Stimulated activated CD8-positive, alpha-beta memory T cell treated with anti-CD3 and anti-CD28 coated beads, Interleukin-7, amount 100 ng/mL, for 4 hours (primary cell): Measurements from ENCODE around the gene ZNF624.
"Not testable (repeated sequence)": the region's sequence is repeated elsewhere in the genome, so short reads cannot be mapped to it uniquely, and the experiment has no call there.

Experiments used
- DNase-seq, 2 donors: peaks; one replicate each; pipeline ENCODE4 v3.0.0-alpha.2; 2020; ENCODE audit warnings: low read depth in 2 of 2

The ZNF624 gene

DNA sequence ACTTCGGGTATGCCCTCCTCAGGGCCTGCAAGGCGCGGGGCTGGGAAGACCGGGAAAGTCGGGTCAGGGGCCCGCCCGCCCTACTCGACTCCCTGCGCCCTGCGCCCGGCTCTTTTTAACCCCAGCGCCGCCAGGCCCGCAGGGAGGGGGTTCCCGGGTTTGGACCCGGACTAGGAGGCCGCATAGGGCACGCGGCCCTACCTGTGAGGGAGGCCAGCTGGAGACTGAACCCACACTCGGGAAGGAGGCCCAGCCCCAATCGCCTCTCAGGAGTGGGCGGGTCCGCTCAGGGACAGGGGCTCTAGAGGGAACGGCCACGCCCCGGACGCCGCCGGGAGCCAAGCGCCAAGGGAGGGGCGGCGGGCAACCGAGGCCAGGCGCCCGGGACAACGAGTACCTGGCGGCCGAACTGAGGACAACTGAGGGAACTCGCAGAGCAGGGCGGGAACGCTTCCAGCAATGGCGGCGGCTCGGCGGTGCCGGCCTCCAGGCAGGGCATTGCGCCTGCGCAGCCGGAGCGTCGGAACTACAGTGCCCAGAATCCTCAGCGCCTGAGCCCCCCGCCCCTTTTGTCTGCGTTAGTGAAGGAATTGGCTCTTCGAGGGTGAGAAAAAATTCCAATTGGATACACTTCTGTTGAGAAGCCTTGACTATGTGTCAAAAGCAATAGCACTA is at the start of gene ZNF624:
Gene ZNF624 (minus strand): TSS at position 484 of the 675 bp plus-strand sequence.
- DNase-seq, result peak; percentile 75 to 82

DNA sequence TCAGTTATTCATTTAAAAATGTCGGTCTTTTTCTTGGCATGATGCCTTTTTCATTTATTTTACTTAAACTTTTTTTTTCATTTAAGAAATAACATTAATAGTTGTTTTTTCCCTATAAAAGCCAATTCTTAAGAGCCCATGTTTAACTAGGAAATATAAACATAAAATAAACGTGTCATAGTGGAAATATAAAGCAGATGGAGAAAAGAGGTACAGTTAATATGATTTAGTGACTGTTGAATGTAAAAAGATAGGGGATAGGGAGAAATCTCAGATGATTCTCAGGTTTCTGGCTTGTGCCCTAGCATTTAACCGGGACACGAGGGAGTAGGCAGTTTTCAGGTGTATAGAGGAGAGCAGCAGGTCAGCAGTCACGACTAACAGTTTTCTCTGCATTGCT is 44.0 kb upstream of the ZNF624 start:
- not testable (repeated sequence) for DNase-seq

DNA sequence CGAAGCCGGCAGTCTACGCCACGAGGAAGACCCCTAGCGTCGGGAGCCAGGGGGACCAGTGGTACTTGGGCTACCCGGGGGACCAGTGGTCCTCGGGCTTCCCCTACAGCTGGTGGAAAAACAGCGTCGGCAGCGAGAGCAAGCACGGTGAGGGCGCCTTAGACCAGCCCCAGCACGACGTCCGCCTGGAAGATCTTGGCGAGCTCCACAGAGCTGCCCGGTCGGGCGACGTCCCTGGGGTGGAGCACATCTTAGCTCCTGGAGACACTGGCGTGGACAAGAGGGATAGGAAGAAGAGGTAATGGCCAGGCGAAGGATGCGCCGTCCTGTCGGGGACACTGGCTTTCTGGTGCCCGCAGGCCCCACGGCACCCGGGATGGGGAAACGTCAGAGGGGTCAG is 36.8 kb upstream of the ZNF624 start:
- not testable (repeated sequence) for DNase-seq

DNA sequence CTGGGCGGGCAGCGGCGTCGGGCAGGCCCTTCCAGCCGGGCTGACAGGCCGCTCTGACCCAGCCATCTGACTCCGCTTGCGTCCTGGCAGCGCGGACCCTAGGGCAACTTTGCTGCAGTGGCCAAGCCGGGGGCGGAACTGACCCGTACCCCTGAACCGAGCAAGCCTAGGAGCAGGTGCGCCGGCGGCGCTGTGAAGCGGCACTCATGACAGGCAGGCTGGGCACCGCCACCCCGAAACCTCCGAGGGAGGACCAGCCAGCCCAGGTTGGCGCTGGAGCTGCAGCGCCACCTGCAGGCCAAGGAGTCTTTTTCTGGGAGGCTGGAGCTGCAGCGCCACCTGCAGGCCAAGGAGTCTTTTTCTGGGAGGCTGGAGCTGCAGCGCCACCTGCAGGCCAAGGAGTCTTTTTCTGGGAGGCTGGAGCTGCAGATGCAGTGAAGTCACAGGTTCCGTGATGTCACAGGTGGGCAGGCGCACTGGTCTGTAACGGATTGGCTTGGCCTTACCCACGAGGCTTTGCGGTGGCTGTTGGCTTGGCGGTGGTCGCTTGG is 36.2 kb upstream of the ZNF624 start, which contains the start of gene CCDC144A:
Gene CCDC144A (plus strand): TSS at position 511 of the 551 bp plus-strand sequence. CDS start 160 bp downstream, outside the sequence.
- peak; percentile 3 to 31 for DNase-seq

DNA sequence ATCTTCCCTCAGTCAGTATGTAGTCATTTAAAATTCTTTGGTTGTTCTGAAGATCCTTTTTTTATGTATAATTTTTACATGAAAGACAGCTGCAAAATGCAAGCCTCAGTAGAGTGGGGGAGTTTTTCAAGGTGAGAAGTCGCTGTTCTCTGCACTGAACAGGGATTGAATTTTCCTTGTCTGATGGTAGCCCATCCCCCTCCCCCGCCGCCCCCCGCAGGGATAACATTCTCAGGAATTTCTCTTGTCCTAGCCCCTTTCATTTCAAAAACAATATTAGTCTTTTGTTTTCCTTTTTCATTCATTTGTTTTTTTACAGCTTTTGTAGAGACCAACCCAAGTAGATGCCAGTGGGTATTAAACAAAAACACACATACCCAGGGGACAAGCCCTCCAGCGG is 33.5 kb upstream of the ZNF624 start:
- not testable (repeated sequence) for DNase-seq

DNA sequence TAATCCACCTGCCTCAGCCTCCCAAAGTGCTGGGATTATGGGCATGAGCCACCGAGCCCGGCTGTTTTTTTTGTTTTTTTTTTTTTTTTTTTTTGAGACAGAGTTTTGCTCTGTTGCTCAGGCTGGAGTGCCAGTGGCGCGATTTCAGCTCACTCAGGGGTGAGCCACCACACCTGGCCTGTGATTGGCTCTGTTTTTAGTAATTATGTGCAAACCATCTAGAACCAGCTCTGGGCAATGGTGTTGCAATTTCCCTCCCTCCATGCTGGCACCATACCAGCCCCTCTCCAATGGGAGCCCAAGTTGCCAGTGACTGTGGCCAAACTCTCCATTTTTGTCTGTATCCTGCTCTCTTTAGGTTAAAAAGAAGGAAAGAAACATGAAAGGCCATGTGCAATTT is 32.4 kb upstream of the ZNF624 start:
- DNase-seq, result not testable (repeated sequence)

DNA sequence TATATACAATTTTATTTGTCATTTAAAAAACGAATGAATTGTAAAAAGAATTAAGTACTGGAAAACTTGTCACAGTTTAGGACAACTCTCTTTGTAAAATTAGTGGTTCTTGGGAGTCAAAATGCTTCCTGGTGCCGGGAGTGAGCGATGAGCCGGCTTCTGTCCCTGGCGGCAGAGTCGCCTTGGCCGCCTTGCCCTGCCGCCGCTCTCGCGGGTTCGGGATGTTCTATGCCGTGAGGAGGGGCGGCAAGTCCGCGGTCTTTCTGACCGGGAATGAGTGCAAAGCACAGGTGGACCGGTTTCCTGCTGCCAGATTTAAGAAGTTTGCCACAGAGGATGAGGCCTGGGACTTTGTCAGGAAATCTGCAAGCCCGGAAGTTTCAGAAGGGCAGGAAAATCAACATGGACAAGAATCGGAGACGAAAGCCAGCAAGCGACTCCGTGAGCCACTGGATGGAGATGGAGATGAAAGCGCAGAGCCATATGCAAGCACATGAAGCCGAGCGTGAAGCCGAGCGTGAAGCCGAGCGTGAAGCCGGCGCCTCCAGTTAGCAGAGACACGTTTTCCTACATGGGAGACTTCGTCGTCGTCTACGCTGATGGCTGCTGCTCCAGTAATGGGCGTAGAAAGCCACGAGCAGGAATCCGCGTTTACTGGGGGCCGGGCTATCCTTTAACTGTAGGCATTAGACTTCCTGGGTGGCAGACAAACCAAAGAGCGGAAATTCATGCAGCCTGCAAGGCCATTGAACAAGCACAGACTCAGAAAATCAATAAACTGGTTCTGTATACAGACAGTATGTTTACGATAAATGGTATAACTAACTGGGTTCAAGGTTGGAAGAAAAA is 29.9 kb upstream of the ZNF624 start:
- DNase-seq, result not testable (repeated sequence)

DNA sequence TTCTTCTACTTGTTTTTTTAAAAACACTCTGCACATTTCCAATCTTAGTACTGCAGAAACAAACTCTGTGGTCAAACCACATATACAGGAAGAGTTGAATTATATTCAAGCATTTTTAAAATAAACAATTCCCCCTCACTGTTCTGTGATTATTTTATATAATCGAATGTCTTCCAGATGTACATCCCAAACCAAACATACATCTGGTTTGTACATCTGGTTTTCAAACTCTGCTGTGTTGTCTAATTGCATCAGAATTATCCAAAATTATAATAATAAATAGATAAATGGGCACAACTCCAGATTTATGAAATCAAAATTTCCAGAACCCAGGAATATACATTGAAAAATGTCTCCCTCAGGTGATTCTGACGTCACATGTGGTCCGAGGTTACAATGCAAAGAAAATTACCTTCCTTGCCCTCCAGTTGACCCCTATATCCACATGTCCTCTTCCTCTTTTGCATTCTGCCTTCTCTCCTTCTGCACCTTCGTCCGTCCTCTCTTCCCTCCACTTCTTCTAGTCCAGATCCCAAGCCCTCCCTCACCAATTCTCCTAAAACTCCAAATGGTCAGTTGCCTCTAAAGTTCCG is 23.1 kb upstream of the ZNF624 start:
- DNase-seq, result no peak

DNA sequence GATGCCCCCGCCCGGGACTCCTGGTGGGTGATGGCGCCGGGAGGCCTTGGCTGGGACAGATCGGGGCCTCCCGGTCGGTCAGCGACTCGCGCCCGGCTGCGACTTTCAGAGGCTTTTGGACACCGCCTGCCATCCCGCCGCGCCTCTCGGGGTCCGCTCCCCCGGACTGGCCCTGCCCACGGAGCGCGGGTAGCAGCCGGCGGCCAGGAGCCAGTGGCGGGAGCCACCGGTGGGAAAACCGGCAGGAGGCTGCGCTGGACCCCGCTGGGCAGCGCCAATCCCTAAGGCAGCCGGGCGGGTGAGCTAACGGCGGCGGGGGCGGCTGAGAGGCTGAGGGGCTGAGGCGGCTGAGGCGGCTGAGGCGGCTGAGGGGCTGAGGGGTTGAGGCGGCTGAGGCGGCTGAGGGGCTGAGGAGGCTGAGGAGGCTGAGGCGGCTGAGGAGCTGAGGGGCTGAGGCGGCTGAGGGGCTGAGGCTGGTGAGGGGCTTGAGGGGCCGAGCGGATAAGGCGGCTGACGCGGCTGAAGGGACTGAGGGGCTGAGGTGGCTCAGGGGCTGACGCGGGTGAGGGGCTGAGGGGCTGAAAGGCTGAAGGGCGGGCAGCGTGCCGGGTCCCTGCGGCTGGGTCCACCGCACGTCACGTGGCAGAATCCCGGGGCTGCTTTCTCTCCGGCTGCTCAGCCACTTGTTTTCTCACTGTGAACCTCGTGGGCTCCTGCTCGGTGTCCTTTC is 13.4 kb upstream of the ZNF624 start:
- peak in 1 of 2 donors; percentile 4 for DNase-seq

DNA sequence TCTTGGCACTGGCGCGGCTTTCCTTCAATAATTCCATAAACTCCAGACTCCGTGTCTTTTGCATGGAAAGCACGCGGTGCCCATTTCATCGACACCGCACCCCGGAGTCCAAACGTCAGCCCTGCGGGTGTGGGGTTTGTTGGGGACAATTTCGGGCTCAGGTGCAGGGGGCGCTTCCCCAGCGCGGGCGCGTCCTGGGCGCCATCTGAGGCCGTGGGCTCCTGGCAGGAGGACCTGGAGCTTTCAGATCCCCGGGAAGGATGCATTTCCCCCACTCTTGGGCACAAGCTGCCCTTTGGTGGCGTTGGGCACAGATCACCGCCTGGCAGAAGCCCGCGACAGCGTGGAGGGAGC is 12.9 kb upstream of the ZNF624 start:
- not testable (repeated sequence) for DNase-seq

DNA sequence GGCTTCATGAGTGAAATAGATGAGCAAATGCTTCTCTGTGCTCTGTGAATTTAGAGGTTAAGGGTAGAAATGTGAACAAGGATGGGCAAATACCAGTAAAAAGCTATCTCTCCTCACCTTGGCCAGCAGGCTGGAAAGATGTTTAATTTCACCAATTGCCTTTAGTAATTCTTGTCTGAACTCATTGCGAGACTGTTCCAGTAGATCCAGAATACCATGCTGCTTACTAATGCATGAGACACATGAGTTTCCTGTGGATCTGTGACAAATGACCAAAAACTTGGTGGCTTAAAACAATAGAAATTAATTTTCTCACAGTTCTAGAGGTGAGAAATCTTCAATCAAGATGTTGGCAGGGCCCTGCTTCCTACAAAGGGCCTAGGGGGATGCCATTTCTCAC is 9.3 kb upstream of the ZNF624 start:
- no peak for DNase-seq

DNA sequence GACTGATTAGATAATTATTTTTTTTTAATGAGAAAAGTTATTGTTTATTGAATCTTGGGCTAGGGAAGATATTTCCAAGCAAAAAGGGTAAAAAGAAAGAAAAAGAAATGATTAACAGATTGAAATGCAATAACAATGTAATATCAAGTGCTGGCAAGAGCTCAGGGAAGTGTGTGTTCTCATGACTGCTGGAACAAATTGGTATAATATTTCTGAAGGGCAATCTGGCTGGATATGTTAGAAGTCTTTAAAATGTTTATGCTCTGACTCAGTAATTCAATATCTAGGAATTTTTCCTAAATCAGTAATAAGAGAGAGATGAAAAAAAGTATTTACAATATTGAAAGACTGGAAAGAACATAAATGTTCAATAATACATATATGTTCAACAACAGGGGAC is 7.6 kb upstream of the ZNF624 start:
- no peak for DNase-seq

DNA sequence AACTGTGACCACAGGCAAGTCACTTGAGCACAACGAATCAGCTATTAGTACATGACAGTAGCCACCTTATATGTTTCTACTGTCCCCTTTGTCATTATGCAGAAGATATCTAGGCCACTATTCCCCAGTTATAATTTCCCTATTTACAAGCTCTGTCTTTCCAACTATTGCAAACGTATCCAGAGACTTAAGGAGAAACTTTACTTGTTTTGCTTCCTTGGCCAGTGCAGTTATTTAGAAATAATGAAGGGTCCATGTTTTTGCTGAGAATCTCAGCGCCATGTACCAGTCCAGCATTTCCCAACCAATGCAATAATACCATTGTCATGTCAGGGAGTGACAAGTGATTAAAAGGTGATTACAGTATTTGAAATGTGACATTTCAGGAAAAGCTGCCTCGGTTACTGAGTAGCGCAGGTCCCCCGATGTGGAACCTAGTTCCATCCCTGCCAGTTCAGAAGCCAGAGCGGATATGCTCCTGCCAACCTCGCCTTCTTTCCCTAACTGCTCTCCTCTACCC is 743 bp downstream of the ZNF624 start:
- DNase-seq, result no peak

DNA sequence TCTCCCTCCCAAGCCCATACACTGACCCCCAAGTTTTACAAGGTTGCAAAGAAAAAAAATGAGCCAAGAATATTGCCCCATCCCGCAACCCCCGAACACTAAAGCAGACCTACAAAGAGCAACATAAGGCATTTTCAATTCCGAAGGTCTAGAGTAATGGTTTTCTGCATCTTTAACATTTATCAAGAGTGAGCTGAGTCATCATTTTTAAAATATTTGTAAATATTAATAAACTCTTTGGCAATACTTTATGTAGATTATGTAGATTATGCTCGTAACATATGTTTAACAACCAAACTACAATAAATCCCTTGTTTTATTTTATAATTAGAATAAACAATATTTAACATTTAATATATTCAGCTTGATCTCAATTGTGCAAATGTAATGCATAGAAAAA is 1.4 kb downstream of the ZNF624 start:
- DNase-seq, result no peak

DNA sequence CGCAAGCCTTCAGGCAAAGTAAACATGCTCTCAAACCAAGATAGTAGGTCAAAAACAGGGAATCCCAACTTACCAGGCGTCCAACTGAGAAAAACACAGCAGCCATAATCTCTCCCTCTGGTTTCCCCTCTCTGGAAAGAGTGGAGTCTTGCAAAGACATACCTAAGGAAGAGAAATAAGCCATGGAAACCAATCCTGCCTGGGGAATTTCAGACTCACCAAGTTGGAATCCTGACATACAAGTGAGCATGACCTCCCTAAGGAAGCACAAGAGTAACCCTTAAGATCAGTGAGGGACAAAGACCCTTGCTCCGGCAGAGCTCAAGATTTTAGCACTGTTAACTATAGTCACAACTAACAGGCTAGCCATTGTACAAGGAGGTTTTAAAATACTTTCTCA is 4.1 kb downstream of the ZNF624 start:
- DNase-seq, result no peak

DNA sequence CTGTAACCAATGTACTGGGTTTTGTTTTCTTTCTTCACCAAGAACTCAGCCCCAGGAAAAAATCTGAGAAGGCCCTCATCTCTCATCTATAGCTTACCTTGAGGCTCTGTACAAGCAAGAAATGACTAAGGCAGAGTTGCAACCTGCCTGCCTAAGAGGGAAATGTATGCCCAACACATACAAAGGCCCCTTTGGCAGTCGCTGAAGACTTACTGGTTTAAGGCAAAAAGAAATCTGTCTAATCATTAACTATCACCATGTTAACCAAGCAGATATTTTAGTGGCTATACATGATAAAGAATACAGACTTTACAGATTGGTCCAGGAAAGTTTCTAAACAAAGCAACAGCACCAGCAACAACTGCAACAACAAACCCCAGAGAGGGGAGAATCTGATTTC is 14.2 kb downstream of the ZNF624 start:
- DNase-seq, result no peak

DNA sequence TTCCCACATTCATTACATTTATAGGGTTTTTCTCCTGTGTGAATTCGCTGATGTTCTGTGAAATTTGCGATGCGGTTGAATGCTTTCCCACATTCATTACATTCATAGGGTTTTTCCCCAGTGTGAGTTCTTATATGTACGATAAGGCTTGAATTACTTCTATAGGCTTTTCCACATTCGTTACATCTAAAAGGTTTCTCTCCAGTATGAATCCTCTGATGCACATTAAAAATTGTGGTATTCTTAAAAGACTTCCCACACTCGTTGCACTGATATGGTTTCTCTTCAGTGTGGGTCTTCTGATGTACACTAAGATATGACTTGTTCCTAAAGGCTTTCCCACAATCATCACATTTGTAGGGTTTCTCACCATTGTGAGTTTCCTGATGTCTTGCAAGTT is 30.4 kb downstream of the ZNF624 start:
- DNase-seq, result no peak

DNA sequence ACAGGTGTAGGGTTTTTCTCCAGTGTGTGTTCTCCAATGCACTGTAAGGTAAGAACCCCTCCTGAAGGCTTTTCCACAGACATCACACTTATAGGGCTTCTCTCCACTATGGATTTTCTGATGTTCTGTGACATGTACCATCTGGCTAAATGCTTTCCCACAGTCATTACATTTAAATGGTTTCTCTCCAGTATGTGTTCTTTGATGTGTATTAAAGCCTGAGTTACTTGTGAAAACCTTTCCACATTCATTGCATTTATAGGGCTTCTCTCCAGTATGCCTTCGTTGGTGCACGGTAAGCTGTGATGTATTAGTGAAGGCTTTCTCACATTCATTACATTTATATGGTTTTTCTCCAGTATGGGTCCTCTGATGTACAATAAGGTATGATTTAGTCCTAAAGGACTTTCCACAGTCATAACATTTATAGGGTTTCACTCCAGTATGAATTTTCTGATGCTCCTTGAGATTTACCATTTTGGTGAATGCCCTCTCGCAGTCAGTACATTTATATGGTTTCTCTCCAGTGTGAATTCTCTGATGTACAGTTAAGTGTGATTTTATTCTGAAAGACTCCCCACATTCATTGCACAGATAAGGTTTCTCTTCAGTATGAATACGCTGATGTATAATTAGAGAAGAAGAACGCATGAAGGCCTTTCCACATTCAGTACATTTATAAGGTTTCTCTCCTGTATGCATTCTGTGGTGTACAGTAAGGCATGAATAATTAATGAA is 30.9 kb downstream of the ZNF624 start:
- no peak for DNase-seq

DNA sequence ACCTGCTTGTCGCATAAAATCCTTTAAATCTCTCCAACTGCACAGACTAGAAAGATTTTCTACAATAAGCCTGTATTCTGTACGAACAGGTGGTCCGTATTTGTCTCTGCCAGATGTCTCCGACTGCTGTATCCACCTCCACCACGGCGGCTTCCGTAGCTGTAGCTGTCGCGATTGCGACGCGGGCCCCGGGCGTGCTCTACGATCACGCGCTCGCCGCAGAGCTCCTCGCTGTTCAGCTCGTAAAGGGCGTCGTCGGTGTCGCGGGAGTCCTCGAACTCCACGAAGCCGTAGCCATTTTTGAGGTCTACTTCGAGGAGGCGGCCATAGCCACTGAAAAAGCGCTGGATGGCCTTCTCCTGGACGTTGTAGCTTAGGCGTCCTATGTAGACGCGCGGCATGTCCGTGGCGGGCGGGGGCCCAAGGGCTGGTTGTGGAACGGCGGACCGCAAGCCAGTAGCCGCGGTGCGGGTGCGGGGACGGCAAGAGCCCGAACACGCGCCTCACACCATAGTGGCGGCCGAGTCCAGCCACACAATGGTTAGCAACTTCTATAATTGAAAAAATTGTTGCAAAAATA is 36.1 kb downstream of the ZNF624 start:
- no peak for DNase-seq

DNA sequence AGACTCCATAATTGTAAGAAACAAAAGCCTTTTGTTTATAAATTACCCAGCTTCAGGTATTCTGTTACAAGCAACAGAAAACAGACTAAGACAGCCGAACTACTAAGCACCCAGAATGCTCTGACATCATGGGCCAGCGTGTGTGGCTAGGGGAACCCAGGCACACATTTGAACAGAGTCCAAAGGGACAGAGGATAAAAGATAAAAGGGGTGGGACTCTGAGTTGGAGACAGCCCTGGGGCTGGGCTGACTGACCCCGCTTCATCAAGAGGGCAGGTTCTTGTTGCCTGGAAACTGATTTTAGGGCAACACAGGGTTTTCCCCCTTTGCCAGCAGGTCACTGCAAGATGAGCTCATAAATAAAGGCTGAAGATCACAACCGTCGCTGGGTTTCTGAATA is 54.1 kb downstream of the ZNF624 start:
- no peak for DNase-seq
